Stimulated activated naive CD8-positive, alpha-beta T cell treated with anti-CD3 and anti-CD28 coated beads, Interleukin-15, Interleukin-2, amounts not matched to agents 100 ng/mL and 50 ng/mL, for 24 hours (primary cell): ENCODE results near the gene PPIL6.
"Not testable (repeated sequence)": the region's sequence is repeated elsewhere in the genome, so short reads cannot be mapped to it uniquely, and the experiment has no call there.

Experiments
- H3K27ac Mint-ChIP-seq: one replicate; pipeline ENCODE4 v1.8.0; 2021; ENCODE audit warnings: mild to moderate bottlenecking, mixed read lengths
- H3K27me3 Mint-ChIP-seq: one replicate; pipeline ENCODE4 v1.8.0; 2021; ENCODE audit warnings: mixed read lengths
- H3K36me3 Mint-ChIP-seq: one replicate; pipeline ENCODE4 v1.8.0; 2021; ENCODE audit warnings: low read depth, mixed read lengths
- H3K4me1 Mint-ChIP-seq: one replicate; pipeline ENCODE4 v1.8.0; 2021; ENCODE audit warnings: low read depth, mixed read lengths
- H3K4me3 Mint-ChIP-seq: one replicate; pipeline ENCODE4 v1.8.0; 2021; ENCODE audit warnings: mild to moderate bottlenecking, mixed read lengths
- H3K9me3 Mint-ChIP-seq: one replicate; pipeline ENCODE4 v1.8.0; 2021; ENCODE audit warnings: mixed read lengths

The PPIL6 gene

GRCh38 chr6:109379711-109380110 lies 60.7 kb downstream of the PPIL6 start:
- peak overlapping the region; percentile 85 for H3K27ac Mint-ChIP-seq
- H3K4me1 Mint-ChIP-seq = peaks cover 69% of the 10 kb centered on the region
- H3K9me3 Mint-ChIP-seq = no peaks in the 10 kb centered on the region
- peak overlapping the region; percentile 99 for H3K4me3 Mint-ChIP-seq
- H3K36me3 Mint-ChIP-seq = peaks cover 57% of the 10 kb centered on the region
- H3K27me3 Mint-ChIP-seq = no peaks in the 10 kb centered on the region

GRCh38 chr6:109377717-109378116 lies 62.7 kb downstream of the PPIL6 start:
- Mint-ChIP-seq H3K9me3 (no peaks in the 10 kb centered on the region), H3K27ac (peak overlapping the region; percentile 26), H3K36me3 (peaks cover 75% of the 10 kb centered on the region), H3K27me3 (no peaks in the 10 kb centered on the region), H3K4me1 (peaks cover 72% of the 10 kb centered on the region), H3K4me3 (peak overlapping the region; percentile 66)

- Mint-ChIP-seq H3K4me1 (peaks cover 80% of the 10 kb centered on the region), H3K36me3 (peaks cover 93% of the 10 kb centered on the region), H3K27me3 (no peaks in the 10 kb centered on the region), H3K9me3 (no peaks in the 10 kb centered on the region), H3K4me3 (peak overlapping the region; percentile 70), H3K27ac (peak overlapping the region; percentile 87)
Observed at GRCh38 chr6:109374326-109374892, 66.0 kb downstream of the PPIL6 start.

GRCh38 chr6:109373762-109374161 lies 66.7 kb downstream of the PPIL6 start:
- peaks cover 73% of the 10 kb centered on the region for H3K4me1 Mint-ChIP-seq
- peak overlapping the region; percentile 87 for H3K27ac Mint-ChIP-seq
- no peaks in the 10 kb centered on the region for H3K9me3 Mint-ChIP-seq
- H3K27me3 Mint-ChIP-seq = no peaks in the 10 kb centered on the region
- peaks cover 90% of the 10 kb centered on the region for H3K36me3 Mint-ChIP-seq
- H3K4me3 Mint-ChIP-seq = peak overlapping the region; percentile 70

- Mint-ChIP-seq H3K27me3 (no peaks in the 10 kb centered on the region), H3K4me3 (peak overlapping the region; percentile 70)
Observed at GRCh38 chr6:109373331-109373730, 67.1 kb downstream of the PPIL6 start.

GRCh38 chr6:109372130-109372529 lies 68.3 kb downstream of the PPIL6 start:
- peaks cover 60% of the 10 kb centered on the region for H3K4me1 Mint-ChIP-seq
- no peak overlapping the region for H3K4me3 Mint-ChIP-seq
- H3K27ac Mint-ChIP-seq = peak overlapping the region; percentile 63
- no peaks in the 10 kb centered on the region for H3K27me3 Mint-ChIP-seq
- H3K36me3 Mint-ChIP-seq = peaks cover 89% of the 10 kb centered on the region
- no peaks in the 10 kb centered on the region for H3K9me3 Mint-ChIP-seq

More at GRCh38 chr6:109373331-109373730, 67.1 kb downstream of the PPIL6 start:
- H3K4me1 Mint-ChIP-seq = peaks cover 69% of the 10 kb centered on the region
- peaks cover 91% of the 10 kb centered on the region for H3K36me3 Mint-ChIP-seq
- H3K9me3 Mint-ChIP-seq = no peaks in the 10 kb centered on the region
- H3K27ac Mint-ChIP-seq = peak overlapping the region; percentile 87

- H3K4me3 Mint-ChIP-seq = no peak overlapping the region
- no peak overlapping the region for H3K27ac Mint-ChIP-seq
- peaks cover 52% of the 10 kb centered on the region for H3K4me1 Mint-ChIP-seq
- H3K9me3 Mint-ChIP-seq = no peaks in the 10 kb centered on the region
- H3K36me3 Mint-ChIP-seq = peaks cover 89% of the 10 kb centered on the region
- no peaks in the 10 kb centered on the region for H3K27me3 Mint-ChIP-seq
Observed at GRCh38 chr6:109370792-109371191, 69.6 kb downstream of the PPIL6 start.

GRCh38 chr6:109370336-109370735 lies 70.1 kb downstream of the PPIL6 start:
- Mint-ChIP-seq H3K27ac (no peak overlapping the region), H3K4me3 (no peak overlapping the region), H3K36me3 (peaks cover 86% of the 10 kb centered on the region), H3K27me3 (no peaks in the 10 kb centered on the region), H3K9me3 (no peaks in the 10 kb centered on the region), H3K4me1 (peaks cover 52% of the 10 kb centered on the region)

GRCh38 chr6:109369728-109370127 lies 70.7 kb downstream of the PPIL6 start:
- Mint-ChIP-seq H3K36me3 (peaks cover 86% of the 10 kb centered on the region), H3K4me1 (peaks cover 51% of the 10 kb centered on the region), H3K4me3 (no peak overlapping the region), H3K27me3 (no peaks in the 10 kb centered on the region), H3K27ac (no peak overlapping the region), H3K9me3 (no peaks in the 10 kb centered on the region)

GRCh38 chr6:109364382-109365078 lies 75.9 kb downstream of the PPIL6 start:
- H3K4me3 Mint-ChIP-seq, H3K9me3 Mint-ChIP-seq, H3K27me3 Mint-ChIP-seq: not testable (repeated sequence)
- Mint-ChIP-seq H3K4me1 (peaks cover 30% of the 10 kb centered on the region), H3K27ac (peak overlapping the region; percentile 34), H3K36me3 (peaks cover 82% of the 10 kb centered on the region)

GRCh38 chr6:109363753-109364152 lies 76.7 kb downstream of the PPIL6 start:
- Mint-ChIP-seq H3K27me3 (no peaks in the 10 kb centered on the region), H3K27ac (peak overlapping the region; percentile 34), H3K9me3 (no peaks in the 10 kb centered on the region), H3K4me3 (no peak overlapping the region), H3K36me3 (peaks cover 81% of the 10 kb centered on the region), H3K4me1 (peaks cover 29% of the 10 kb centered on the region)

- peaks cover 27% of the 10 kb centered on the region for H3K4me1 Mint-ChIP-seq
- H3K27me3 Mint-ChIP-seq = no peaks in the 10 kb centered on the region
Observed at GRCh38 chr6:109362102-109362884, 78.1 kb downstream of the PPIL6 start.

GRCh38 chr6:109360791-109361190 lies 79.6 kb downstream of the PPIL6 start:
- Mint-ChIP-seq H3K9me3 (peaks cover 4% of the 10 kb centered on the region), H3K27ac (no peak overlapping the region), H3K27me3 (no peaks in the 10 kb centered on the region)

More at GRCh38 chr6:109362102-109362884, 78.1 kb downstream of the PPIL6 start:
- H3K36me3 Mint-ChIP-seq = peaks cover 84% of the 10 kb centered on the region
- no peak overlapping the region for H3K4me3 Mint-ChIP-seq
- peak overlapping the region; percentile 36 for H3K27ac Mint-ChIP-seq
- H3K9me3 Mint-ChIP-seq = peaks cover under 1% of the 10 kb centered on the region

GRCh38 chr6:109360281-109360680 lies 80.1 kb downstream of the PPIL6 start:
- Mint-ChIP-seq H3K9me3 (peaks cover 4% of the 10 kb centered on the region), H3K27ac (no peak overlapping the region), H3K4me1 (peaks cover 22% of the 10 kb centered on the region), H3K36me3 (peaks cover 86% of the 10 kb centered on the region), H3K4me3 (no peak overlapping the region), H3K27me3 (no peaks in the 10 kb centered on the region)

More at GRCh38 chr6:109360791-109361190, 79.6 kb downstream of the PPIL6 start:
- Mint-ChIP-seq H3K36me3 (peaks cover 81% of the 10 kb centered on the region), H3K4me3 (no peak overlapping the region), H3K4me1 (peaks cover 22% of the 10 kb centered on the region)

GRCh38 chr6:109359248-109359647 lies 81.2 kb downstream of the PPIL6 start:
- Mint-ChIP-seq H3K27me3 (no peaks in the 10 kb centered on the region), H3K4me1 (peaks cover 12% of the 10 kb centered on the region), H3K27ac (no peak overlapping the region), H3K4me3 (no peak overlapping the region), H3K36me3 (peaks cover 77% of the 10 kb centered on the region), H3K9me3 (peaks cover 4% of the 10 kb centered on the region)
